Peyer's patch (tissue), 4 donors: ENCODE data around the gene TXNDC17.

Experiments
- CTCF ChIP-seq, 6 experiments: fragments of 450-650 bp in 4 of 6; fragments of 200-600 bp in 2 of 6; sonication (generic) in 1 of 6; IDR thresholded peaks; one replicate each; pipeline ENCODE4 v1.5.1; 2017 to 2019; ENCODE audit warnings: antibody characterized with exemption in 6 of 6, mild to moderate bottlenecking in 3 of 6, moderate library complexity in 1 of 6
- POLR2A ChIP-seq, 2 donors: fragments of 450-650 bp; IDR thresholded peaks; one replicate each; pipeline ENCODE4 v1.5.1; 2017; ENCODE audit warnings: antibody characterized with exemption in 2 of 2, mild to moderate bottlenecking in 2 of 2, moderate library complexity in 2 of 2

- TF ChIP-seq POLR2A (IDR thresholded peaks at IDR 0.05), result no peak
- TF ChIP-seq CTCF (IDR thresholded peaks at IDR 0.05), result no peak
These were observed 13.8 kb upstream of the TXNDC17 start for GRCh38 chr17:6627019-6627418.
